Measurements from ENCODE around the gene CAV1.

Gene CAV1

GRCh38 chr7:116529250-116529649, 4.4 kb downstream of the CAV1 start:
- peak overlapping the region; percentile 11 for H3K9ac ChIP-seq (ENCODE audit: low read depth, low read length, poor library complexity, severe bottlenecking)
- no peaks in the 10 kb centered on the region for H3K9me2 ChIP-seq (replicated peaks; ENCODE audit: low read depth, low read length)
- H3K36me3 ChIP-seq (ENCODE audit: insufficient read depth, low read length), result no peaks in the 10 kb centered on the region
- peak overlapping the region; percentile 60 for H3K4me3 ChIP-seq (ENCODE audit: low read length, poor library complexity, severe bottlenecking)
- no peak overlapping the region for H2AFZ ChIP-seq (ENCODE audit: low read length)
- no peak for TF ChIP-seq CTCF (conservative IDR thresholded peaks at IDR 0.05; ENCODE audit: low read length)
- TF ChIP-seq EZH2phosphoT487 (IDR thresholded peaks at IDR 0.05; ENCODE audit: borderline replicate concordance), result no peak
- H4K20me1 ChIP-seq (ENCODE audit: insufficient read depth, low read length, poor library complexity, severe bottlenecking), result no peaks in the 10 kb centered on the region
- peaks cover 25% of the 10 kb centered on the region for H3K4me1 ChIP-seq (ENCODE audit: insufficient read depth, low read length, poor library complexity, severe bottlenecking)
- H3F3A ChIP-seq (ENCODE audit: low read depth), result no peaks in the 10 kb centered on the region
- peaks cover 45% of the 10 kb centered on the region; the same call in 1 of the 2 replicates for H3K79me2 ChIP-seq (ENCODE audit: insufficient read depth, low read length)
- H3K4me2 ChIP-seq (ENCODE audit: low read depth, low read length, poor library complexity, severe bottlenecking), result peak overlapping the region; percentile 57
- no peaks in the 10 kb centered on the region for H3K9me3 ChIP-seq (ENCODE audit: insufficient read depth, low read depth, low read length)
- peaks cover 4% of the 10 kb centered on the region for H3K27me3 ChIP-seq (ENCODE audit: insufficient read depth, low read length, poor library complexity, severe bottlenecking)

GRCh38 chr7:116530107-116530820, 5.4 kb downstream of the CAV1 start:
- H3F3A ChIP-seq (ENCODE audit: low read depth), result no peaks in the 10 kb centered on the region
- peaks cover 32% of the 10 kb centered on the region for H3K4me1 ChIP-seq (ENCODE audit: insufficient read depth, low read length, poor library complexity, severe bottlenecking)
- H3K79me2 ChIP-seq (ENCODE audit: insufficient read depth, low read length), result peaks cover 45% of the 10 kb centered on the region; the same call in 1 of the 2 replicates
- H3K9ac ChIP-seq (ENCODE audit: low read depth, low read length, poor library complexity, severe bottlenecking), result peak overlapping the region; percentile 11
- no peak overlapping the region for H2AFZ ChIP-seq (ENCODE audit: low read length)
- TF ChIP-seq CTCF (conservative IDR thresholded peaks at IDR 0.05; ENCODE audit: low read length) (no peak), EZH2phosphoT487 (IDR thresholded peaks at IDR 0.05; ENCODE audit: borderline replicate concordance) (no peak)
- H3K27me3 ChIP-seq (ENCODE audit: insufficient read depth, low read length, poor library complexity, severe bottlenecking), result peaks cover 4% of the 10 kb centered on the region
- no peaks in the 10 kb centered on the region for H3K9me2 ChIP-seq (replicated peaks; ENCODE audit: low read depth, low read length)
- H3K36me3 ChIP-seq (ENCODE audit: insufficient read depth, low read length), result no peaks in the 10 kb centered on the region
- peak overlapping the region; percentile 57 for H3K4me2 ChIP-seq (ENCODE audit: low read depth, low read length, poor library complexity, severe bottlenecking)
- H3K4me3 ChIP-seq (ENCODE audit: low read length, poor library complexity, severe bottlenecking), result peak overlapping the region; percentile 60
- no peaks in the 10 kb centered on the region for H3K9me3 ChIP-seq (ENCODE audit: insufficient read depth, low read depth, low read length)
- H4K20me1 ChIP-seq (ENCODE audit: insufficient read depth, low read length, poor library complexity, severe bottlenecking), result no peaks in the 10 kb centered on the region

- peaks cover 38% of the 10 kb centered on the region; the same call in 1 of the 2 replicates for H3K79me2 ChIP-seq (ENCODE audit: insufficient read depth, low read length)
- H3F3A ChIP-seq (ENCODE audit: low read depth), result no peaks in the 10 kb centered on the region
- H3K9me2 ChIP-seq (replicated peaks; ENCODE audit: low read depth, low read length), result no peaks in the 10 kb centered on the region
- H4K20me1 ChIP-seq (ENCODE audit: insufficient read depth, low read length, poor library complexity, severe bottlenecking), result no peaks in the 10 kb centered on the region
- peak overlapping the region; percentile 53 for H3K9ac ChIP-seq (ENCODE audit: low read depth, low read length, poor library complexity, severe bottlenecking)
- peak overlapping the region; percentile 47 for H3K4me3 ChIP-seq (ENCODE audit: low read length, poor library complexity, severe bottlenecking)
- peak overlapping the region; percentile 40 for H3K4me2 ChIP-seq (ENCODE audit: low read depth, low read length, poor library complexity, severe bottlenecking)
- H3K36me3 ChIP-seq (ENCODE audit: insufficient read depth, low read length), result no peaks in the 10 kb centered on the region
- TF ChIP-seq EZH2phosphoT487 (IDR thresholded peaks at IDR 0.05; ENCODE audit: borderline replicate concordance) (no peak), CTCF (conservative IDR thresholded peaks at IDR 0.05; ENCODE audit: low read length) (no peak)
- no peaks in the 10 kb centered on the region for H3K27me3 ChIP-seq (ENCODE audit: insufficient read depth, low read length, poor library complexity, severe bottlenecking)
- peaks cover 48% of the 10 kb centered on the region for H3K4me1 ChIP-seq (ENCODE audit: insufficient read depth, low read length, poor library complexity, severe bottlenecking)
- H3K9me3 ChIP-seq (ENCODE audit: insufficient read depth, low read depth, low read length), result no peaks in the 10 kb centered on the region
- H2AFZ ChIP-seq (ENCODE audit: low read length), result 0 out of 2 replicates have a peak overlapping the region, but pooled peaks have one; percentile 1
These were observed 7.4 kb downstream of the CAV1 start for GRCh38 chr7:116532102-116532688.
